ENCODE results near the gene SUSD6. TPM values are rescaled to one million over a fixed set of nuclear protein-coding genes. Genes with fewer than 3 reads are reported as not detected.

The SUSD6 gene
- total and polyA plus RNA-seq, 9 of the 15 experiments (the other 6 are each of a cell fraction or from before 2014, with no cell fraction given): 2.9 to 20.7 (median 5.6) TPM

GRCh38 chr14:69591317-69591716 lies 20.1 kb upstream of the SUSD6 start (continued):
- no peak for TF ChIP-seq RREB1 (CRISPR knock-in tag; IDR thresholded peaks at IDR 0.05)

DNA sequence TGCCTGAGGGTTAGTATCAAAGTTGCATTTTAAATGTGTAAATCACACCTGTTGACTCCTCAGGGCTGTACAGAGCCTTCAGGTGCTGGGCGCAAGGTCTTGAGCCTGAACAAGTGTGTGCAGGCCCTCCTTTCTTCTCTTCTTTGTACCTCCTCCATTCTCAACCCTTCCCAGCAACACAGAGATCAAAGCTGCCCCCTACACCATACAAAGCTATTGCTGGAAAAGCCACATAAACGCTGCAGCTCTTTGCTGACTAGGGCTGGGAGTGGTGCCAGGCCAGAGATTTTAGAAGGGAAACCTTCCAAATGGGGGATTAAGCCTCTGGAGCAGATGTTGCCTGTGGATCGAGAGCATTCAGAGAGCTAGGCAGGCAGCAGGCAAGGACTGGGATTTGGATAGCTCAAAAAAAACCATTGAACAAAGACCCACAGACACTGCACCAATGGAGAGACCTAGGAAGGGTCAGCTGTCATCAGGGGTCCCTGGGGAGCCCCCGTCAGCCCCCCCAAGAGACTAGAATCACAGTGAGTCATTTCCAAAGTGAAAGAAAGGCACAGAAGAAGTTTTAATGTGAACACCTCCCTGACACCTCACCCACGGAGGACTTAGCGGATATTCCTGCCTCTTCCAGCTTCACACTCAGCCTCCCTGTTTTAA lies 18.2 kb upstream of the SUSD6 start:
- H4K20me1 ChIP-seq (replicated peaks; ENCODE audit: control insufficient read depth, insufficient read depth, low read length): no peaks in the 10 kb centered on the region
- no peak overlapping the region for H2AFZ ChIP-seq (ENCODE audit: low read depth, low read length)
- intact Hi-C loops (cut with micrococcal nuclease): no loop called here
- no peak overlapping the region for H3K4me3 ChIP-seq
- POLR2A ChIA-PET: interaction anchor here (0.7 kb wide), 1 partner anchor 12 kb away, joined by 3 read pairs; no protein-coding TSS in a partner anchor
- no peaks in the 10 kb centered on the region for H3K27me3 ChIP-seq (ENCODE audit: control insufficient read depth in 2 of 2, insufficient read depth in 2 of 2, low read length in 2 of 2)
- WGBS (ENCODE audit: insufficient coverage, low coverage, missing lambda C conversion rate): 45% methylated on average over 6 of the region's 6 CpGs
- ATAC-seq (no peak; the same call in 2 of the 3 replicates), DNase-seq (ENCODE audit: extremely low read depth in 1 of 4, low spot score in 3 of 4) (no peak), FAIRE-seq (no peak)
- H3K79me2 ChIP-seq (ENCODE audit: control insufficient read depth, insufficient read depth, low read length): no peaks in the 10 kb centered on the region
- H3K4me1 ChIP-seq (replicated peaks in 1 of 2; ENCODE audit: control insufficient read depth in 2 of 2, insufficient read depth in 2 of 2, low read length in 2 of 2): peaks cover 0 to 2% of the 10 kb centered on the region in 2 experiments; a peak in 2 of 5 replicates
- in situ Hi-C loops (cut with MboI): no loop called here
- no peak overlapping the region for H3K27ac ChIP-seq (ENCODE audit: extremely low read depth, low read depth, low read length)
- no peak overlapping the region for H3K9ac ChIP-seq (ENCODE audit: insufficient read depth in 1 of 2, low read depth in 2 of 2, low read length in 2 of 2)
- no peak overlapping the region for H3K4me2 ChIP-seq (ENCODE audit: insufficient read depth, low read length)
- no peaks in the 10 kb centered on the region for H3K36me3 ChIP-seq (ENCODE audit: control insufficient read depth, insufficient read depth, low read length)
- no peaks in the 10 kb centered on the region for H3K9me1 ChIP-seq (ENCODE audit: control insufficient read depth, insufficient read depth, low read length)
- no peaks in the 10 kb centered on the region for H3K9me3 ChIP-seq (replicated peaks; ENCODE audit: control insufficient read depth, insufficient read depth, low read depth, low read length)
- CTCF ChIA-PET (ENCODE audit: low intra/inter-chr PET ratio): no interaction called here
- BruUV-seq (replicated peaks): no TSS peak
- TF ChIP-seq RAD21 (CRISPR knock-in tag; conservative IDR thresholded peaks at IDR 0.05 in 1 of 2, IDR thresholded peaks at IDR 0.05 in 1 of 2) (no peak), RBM39 (optimal IDR thresholded peaks at IDR 0.05; ENCODE audit: low read depth, low read length) (no peak), IRF9 (tag; IDR thresholded peaks at IDR 0.05) (no peak), ZNF707 (CRISPR knock-in tag; conservative IDR thresholded peaks at IDR 0.05) (no peak)
- TF ChIP-seq, protein P1, sequence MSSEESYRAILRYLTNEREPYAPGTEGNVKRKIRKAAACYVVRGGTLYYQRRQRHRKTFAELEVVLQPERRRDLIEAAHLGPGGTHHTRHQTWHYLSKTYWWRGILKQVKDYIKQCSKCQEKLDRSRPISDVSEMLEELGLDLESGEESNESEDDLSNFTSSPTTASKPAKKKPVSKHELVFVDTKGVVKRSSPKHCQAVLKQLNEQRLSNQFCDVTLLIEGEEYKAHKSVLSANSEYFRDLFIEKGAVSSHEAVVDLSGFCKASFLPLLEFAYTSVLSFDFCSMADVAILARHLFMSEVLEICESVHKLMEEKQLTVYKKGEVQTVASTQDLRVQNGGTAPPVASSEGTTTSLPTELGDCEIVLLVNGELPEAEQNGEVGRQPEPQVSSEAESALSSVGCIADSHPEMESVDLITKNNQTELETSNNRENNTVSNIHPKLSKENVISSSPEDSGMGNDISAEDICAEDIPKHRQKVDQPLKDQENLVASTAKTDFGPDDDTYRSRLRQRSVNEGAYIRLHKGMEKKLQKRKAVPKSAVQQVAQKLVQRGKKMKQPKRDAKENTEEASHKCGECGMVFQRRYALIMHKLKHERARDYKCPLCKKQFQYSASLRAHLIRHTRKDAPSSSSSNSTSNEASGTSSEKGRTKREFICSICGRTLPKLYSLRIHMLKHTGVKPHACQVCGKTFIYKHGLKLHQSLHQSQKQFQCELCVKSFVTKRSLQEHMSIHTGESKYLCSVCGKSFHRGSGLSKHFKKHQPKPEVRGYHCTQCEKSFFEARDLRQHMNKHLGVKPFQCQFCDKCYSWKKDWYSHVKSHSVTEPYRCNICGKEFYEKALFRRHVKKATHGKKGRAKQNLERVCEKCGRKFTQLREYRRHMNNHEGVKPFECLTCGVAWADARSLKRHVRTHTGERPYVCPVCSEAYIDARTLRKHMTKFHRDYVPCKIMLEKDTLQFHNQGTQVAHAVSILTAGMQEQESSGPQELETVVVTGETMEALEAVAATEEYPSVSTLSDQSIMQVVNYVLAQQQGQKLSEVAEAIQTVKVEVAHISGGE (CRISPR knock-in tag; IDR thresholded peaks at IDR 0.05): no peak
- TF ChIP-seq, protein P2, sequence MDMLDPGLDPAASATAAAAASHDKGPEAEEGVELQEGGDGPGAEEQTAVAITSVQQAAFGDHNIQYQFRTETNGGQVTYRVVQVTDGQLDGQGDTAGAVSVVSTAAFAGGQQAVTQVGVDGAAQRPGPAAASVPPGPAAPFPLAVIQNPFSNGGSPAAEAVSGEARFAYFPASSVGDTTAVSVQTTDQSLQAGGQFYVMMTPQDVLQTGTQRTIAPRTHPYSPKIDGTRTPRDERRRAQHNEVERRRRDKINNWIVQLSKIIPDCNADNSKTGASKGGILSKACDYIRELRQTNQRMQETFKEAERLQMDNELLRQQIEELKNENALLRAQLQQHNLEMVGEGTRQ (CRISPR knock-in tag; IDR thresholded peaks at IDR 0.05): no peak
